ENCODE measurements around the gene INAVA.

INAVA gene

GRCh38 chr1:200891774-200892157 lies 2.9 kb upstream of the INAVA start:
- Histone ChIP-seq H3K79me2 (ENCODE audit: control insufficient read depth, low read length) (no peaks in the 10 kb centered on the region), H3K9me2 (replicated peaks; ENCODE audit: control insufficient read depth, low read length) (no peaks in the 10 kb centered on the region), H3K4me1 (ENCODE audit: control insufficient read depth, low read length) (peaks cover 16% of the 10 kb centered on the region), H3K9me3 (ENCODE audit: control insufficient read depth, insufficient read depth, low read length) (no peaks in the 10 kb centered on the region), H3K27ac (ENCODE audit: low read depth, low read length) (no peak overlapping the region), H3K4me3 (ENCODE audit: low read length) (no peak overlapping the region), H3K36me3 (ENCODE audit: control insufficient read depth, low read length) (no peaks in the 10 kb centered on the region), H3K27me3 (ENCODE audit: control insufficient read depth, low read length) (peaks cover 71% of the 10 kb centered on the region), H3K4me2 (ENCODE audit: low read length) (no peak overlapping the region), H4K20me1 (ENCODE audit: control insufficient read depth, insufficient read depth, low read depth, low read length) (no peaks in the 10 kb centered on the region), H3F3A (ENCODE audit: control insufficient read depth, insufficient read depth) (no peaks in the 10 kb centered on the region)
- no peak for TF ChIP-seq EZH2phosphoT487 (IDR thresholded peaks at IDR 0.05; ENCODE audit: borderline replicate concordance, low read length)
- TF ChIP-seq CTCF (IDR thresholded peaks at IDR 0.05; ENCODE audit: low read depth, low read length, poor library complexity, severe bottlenecking): no peak

GRCh38 chr1:200892546-200892945 lies 2.2 kb upstream of the INAVA start:
- H3K4me2 ChIP-seq (ENCODE audit: low read length): no peak overlapping the region

GRCh38 chr1:200892958-200893357 lies 1.7 kb upstream of the INAVA start:
- H3K9me3 ChIP-seq (ENCODE audit: control insufficient read depth, insufficient read depth, low read length): no peaks in the 10 kb centered on the region
- no peaks in the 10 kb centered on the region for H3K9me2 ChIP-seq (replicated peaks; ENCODE audit: control insufficient read depth, low read length)
- no peaks in the 10 kb centered on the region for H4K20me1 ChIP-seq (ENCODE audit: control insufficient read depth, insufficient read depth, low read depth, low read length)
- no peaks in the 10 kb centered on the region for H3K79me2 ChIP-seq (ENCODE audit: control insufficient read depth, low read length)
- H3K27me3 ChIP-seq (ENCODE audit: control insufficient read depth, low read length): peaks cover 67% of the 10 kb centered on the region
- H3K27ac ChIP-seq (ENCODE audit: low read depth, low read length): no peak overlapping the region
- H3K4me1 ChIP-seq (ENCODE audit: control insufficient read depth, low read length): peaks cover 11% of the 10 kb centered on the region
- no peak overlapping the region for H3K4me3 ChIP-seq (ENCODE audit: low read length)
- no peak overlapping the region for H3K4me2 ChIP-seq (ENCODE audit: low read length)
- no peaks in the 10 kb centered on the region for H3K36me3 ChIP-seq (ENCODE audit: control insufficient read depth, low read length)
- no peaks in the 10 kb centered on the region for H3F3A ChIP-seq (ENCODE audit: control insufficient read depth, insufficient read depth)
- TF ChIP-seq CTCF (IDR thresholded peaks at IDR 0.05; ENCODE audit: low read depth, low read length, poor library complexity, severe bottlenecking): no peak
- TF ChIP-seq EZH2phosphoT487 (IDR thresholded peaks at IDR 0.05; ENCODE audit: borderline replicate concordance, low read length): no peak

More at GRCh38 chr1:200892546-200892945, 2.2 kb upstream of the INAVA start:
- Histone ChIP-seq H3K4me1 (ENCODE audit: control insufficient read depth, low read length) (peaks cover 15% of the 10 kb centered on the region), H3K9me3 (ENCODE audit: control insufficient read depth, insufficient read depth, low read length) (no peaks in the 10 kb centered on the region), H3K4me3 (ENCODE audit: low read length) (no peak overlapping the region), H4K20me1 (ENCODE audit: control insufficient read depth, insufficient read depth, low read depth, low read length) (no peaks in the 10 kb centered on the region), H3K79me2 (ENCODE audit: control insufficient read depth, low read length) (no peaks in the 10 kb centered on the region), H3F3A (ENCODE audit: control insufficient read depth, insufficient read depth) (no peaks in the 10 kb centered on the region), H3K36me3 (ENCODE audit: control insufficient read depth, low read length) (no peaks in the 10 kb centered on the region), H3K27me3 (ENCODE audit: control insufficient read depth, low read length) (peaks cover 68% of the 10 kb centered on the region), H3K27ac (ENCODE audit: low read depth, low read length) (no peak overlapping the region), H3K9me2 (replicated peaks; ENCODE audit: control insufficient read depth, low read length) (no peaks in the 10 kb centered on the region)
- TF ChIP-seq EZH2phosphoT487 (IDR thresholded peaks at IDR 0.05; ENCODE audit: borderline replicate concordance, low read length) (no peak), CTCF (IDR thresholded peaks at IDR 0.05; ENCODE audit: low read depth, low read length, poor library complexity, severe bottlenecking) (no peak)

Data from DOHH2 (cell line).